SIG-M5 treated with dmso at 0.1 percent for 504 hours (cell line): ENCODE data around the gene AGAP3.

Source experiments
- DNase-seq: peaks from one replicate; lab custom pipeline; 2025; ENCODE audit not compliant: unreplicated experiment; lab: John Stamatoyannopoulos, UW

Gene AGAP3

DNA sequence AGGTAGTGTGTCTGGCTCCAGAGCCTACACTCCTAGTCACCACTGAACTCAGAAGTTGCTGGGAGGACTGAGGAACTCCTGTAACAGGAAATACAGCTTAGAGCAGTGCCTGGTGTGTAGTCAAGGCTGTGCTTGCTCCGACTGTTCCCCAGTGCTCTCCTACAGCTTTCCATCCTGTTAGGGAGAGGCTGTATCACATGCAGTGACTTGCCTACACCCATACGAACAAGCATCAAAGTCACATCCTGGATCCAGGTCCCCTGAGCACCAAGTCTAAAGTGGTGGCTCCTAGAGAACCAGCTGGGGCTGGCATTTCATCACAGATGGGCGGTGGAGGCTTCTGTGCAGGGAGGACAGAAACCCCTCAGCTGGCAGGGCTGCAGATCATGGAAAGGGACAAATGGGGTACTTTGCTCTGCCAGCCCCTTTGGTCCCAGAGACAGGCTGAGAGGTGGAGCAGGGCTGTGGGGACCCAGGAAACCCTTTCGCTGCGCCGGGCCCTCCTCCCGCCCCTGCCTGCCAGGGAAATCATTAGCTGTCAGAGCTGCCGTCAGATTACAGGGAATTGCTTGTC lies 93.1 kb downstream of the AGAP3 start:
- no peak for DNase-seq

GRCh38 chr7:151179946-151180345 lies 93.7 kb downstream of the AGAP3 start:
- DNase-seq = no peak

GRCh38 chr7:151181011-151181431 lies 94.7 kb downstream of the AGAP3 start:
- no peak for DNase-seq

DNA sequence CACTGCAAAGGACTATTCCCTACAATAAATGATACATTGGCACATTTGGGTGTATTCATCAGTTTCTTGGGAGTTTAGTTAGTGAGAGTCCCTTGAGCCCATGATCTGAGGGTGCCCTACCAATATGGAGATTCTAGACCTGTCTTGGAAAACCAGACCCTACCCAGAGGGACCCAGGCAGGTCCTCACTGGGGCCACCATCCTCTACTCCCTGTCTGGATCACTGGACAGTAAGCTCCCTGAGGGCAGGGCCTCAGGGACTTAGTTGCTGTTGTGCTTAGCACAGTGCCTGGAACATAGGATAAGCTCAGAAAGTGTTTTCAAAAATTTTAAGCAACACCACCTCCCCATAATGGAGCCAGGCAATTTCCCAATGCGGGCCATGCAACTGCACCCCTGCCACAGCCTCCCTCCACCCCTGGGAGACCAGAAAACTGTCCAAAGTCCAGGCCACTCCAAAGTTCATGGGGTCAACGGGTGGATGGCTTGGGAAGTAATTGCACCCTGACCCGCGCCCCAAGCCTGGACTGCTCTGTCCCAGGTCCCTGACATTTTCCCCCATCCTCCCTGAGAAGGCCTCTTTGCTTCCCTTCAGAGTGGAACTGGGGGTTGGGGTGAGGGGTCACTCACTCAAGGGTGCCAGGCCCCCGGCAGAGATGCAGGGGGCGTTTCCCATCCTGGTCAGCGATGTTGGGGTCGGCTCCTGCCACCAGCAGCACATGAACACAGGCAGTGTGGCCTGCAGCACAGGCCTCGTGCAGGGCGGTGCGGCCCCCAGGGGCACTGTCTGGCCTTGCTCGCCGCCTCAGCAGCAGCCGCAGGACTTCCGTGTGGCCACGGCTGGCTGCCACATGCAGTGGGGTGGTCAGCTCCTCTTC lies 99.7 kb downstream of the AGAP3 start:
- DNase-seq = no peak

DNA sequence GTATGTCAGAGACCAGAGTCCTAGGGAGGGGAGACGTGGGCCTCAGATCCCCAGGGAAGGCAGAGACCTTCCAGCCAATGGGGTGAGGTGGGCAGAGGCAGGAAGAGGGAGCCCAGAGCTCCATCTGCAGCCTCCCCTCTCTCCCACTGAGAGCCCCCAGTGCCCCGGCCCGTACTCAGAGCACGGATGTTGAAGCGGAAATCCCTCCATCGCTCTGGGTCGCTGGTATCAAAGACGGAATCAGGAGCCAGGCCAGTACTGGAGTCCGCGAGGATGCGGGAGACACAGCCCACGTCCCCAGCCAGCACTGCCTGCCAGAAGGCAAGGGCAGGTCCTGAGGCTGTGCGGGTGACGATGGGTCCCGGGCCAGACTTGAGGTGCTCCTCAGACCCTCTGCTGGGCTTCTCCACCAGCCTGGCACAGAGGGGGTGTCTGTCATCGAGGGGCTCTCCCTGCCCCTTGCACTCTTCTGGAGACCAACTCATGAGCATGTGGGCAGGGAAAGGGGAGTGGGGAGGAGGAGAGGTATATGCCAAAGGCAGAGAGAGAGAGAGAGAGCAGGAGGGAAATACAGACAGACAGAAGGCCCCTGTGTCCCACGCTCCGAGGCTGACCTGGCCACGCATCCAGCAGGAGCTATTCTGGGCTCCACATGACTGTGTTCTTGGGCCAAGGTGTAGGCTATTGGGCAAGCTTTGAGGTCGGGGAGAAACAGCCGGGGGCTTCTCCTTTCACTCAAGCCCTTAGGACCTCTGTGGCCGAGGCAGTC lies 100.5 kb downstream of the AGAP3 start, which contains the start of gene ASB10:
Gene ASB10, minus strand, starts transcription at position 611 of the 769 bp plus-strand sequence. Its CDS starts 120 bp downstream, at position 491.
- DNase-seq = no peak

DNA sequence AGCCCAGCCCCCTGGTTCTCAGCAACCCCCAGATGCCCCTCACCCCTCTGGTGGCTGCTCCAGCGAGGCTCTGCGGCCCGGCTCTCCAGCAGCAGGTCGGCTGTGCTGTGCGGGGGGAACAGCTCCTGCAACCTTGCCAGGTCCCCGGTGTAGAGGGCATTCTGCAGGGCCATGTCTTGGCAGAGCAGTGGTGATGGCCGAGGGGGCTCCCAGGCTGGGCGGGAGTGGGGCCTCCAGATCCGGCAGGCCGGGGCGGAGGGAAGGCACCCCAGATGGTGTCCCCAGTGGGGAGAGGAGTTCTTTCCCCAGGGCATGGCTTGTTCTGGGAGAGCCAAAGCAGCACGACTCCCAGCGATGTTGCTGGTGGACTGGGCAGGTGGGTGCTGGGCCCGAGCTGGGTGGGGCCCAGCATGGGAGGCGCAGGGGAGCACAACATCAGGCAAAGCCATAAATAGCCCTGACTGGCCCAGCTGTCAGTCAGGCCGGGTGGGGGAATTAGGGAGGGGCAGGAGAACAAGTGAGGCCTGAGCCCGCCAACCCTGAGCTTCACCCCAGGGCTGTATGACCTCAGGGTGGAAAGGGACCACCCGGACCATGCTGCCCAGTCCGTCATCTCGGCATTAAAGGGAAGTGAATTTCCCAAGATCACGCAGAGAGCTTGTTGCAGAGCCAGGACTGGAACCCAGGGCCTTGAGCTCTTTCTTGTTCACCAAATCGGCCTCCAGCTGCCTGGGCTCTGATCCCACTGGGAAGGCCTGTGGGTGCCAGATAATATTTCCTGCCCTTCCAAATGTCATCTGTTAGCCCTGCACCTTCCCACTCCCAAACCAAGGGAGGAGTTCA lies 101.4 kb downstream of the AGAP3 start:
- DNase-seq = no peak

GRCh38 chr7:151188252-151188542 lies 101.9 kb downstream of the AGAP3 start:
- no peak for DNase-seq

- no peak for DNase-seq
Measured at GRCh38 chr7:151189038-151189437, 102.8 kb downstream of the AGAP3 start.

DNA sequence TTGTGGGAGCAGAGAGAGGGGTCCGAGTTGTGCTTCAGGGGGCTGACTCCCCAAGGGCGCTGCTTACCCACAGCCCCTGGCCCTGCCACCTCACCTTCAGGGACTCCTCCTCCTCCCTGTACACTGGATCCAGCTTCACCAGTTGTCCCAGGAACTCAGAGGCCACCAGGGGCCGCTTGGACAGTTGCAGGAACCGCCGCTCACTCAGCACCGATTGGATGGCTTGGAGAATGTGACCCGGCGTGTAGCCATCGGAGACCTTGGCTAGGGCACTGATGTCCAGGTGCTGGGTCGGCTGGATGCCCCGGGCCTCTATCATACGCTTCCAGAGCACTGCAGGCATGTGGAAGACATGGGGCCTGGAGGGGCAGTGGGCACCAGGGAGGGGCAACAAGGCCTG lies 105.3 kb downstream of the AGAP3 start:
- DNase-seq = no peak

GRCh38 chr7:151192002-151192539 lies 105.8 kb downstream of the AGAP3 start:
- DNase-seq = no peak

- DNase-seq = no peak
Measured at GRCh38 chr7:151193203-151193978, 107.1 kb downstream of the AGAP3 start.
